Measurements from ENCODE around the gene MERTK. TPM values are rescaled to one million over a fixed set of nuclear protein-coding genes. Genes with fewer than 3 reads are reported as not detected.

Gene MERTK
- total and polyA plus RNA-seq, 10 of the 15 experiments (the other 5 are each of a cell fraction or from before 2014, with no cell fraction given) = 0.13 to 30.6 (median 0.50) TPM

DNA sequence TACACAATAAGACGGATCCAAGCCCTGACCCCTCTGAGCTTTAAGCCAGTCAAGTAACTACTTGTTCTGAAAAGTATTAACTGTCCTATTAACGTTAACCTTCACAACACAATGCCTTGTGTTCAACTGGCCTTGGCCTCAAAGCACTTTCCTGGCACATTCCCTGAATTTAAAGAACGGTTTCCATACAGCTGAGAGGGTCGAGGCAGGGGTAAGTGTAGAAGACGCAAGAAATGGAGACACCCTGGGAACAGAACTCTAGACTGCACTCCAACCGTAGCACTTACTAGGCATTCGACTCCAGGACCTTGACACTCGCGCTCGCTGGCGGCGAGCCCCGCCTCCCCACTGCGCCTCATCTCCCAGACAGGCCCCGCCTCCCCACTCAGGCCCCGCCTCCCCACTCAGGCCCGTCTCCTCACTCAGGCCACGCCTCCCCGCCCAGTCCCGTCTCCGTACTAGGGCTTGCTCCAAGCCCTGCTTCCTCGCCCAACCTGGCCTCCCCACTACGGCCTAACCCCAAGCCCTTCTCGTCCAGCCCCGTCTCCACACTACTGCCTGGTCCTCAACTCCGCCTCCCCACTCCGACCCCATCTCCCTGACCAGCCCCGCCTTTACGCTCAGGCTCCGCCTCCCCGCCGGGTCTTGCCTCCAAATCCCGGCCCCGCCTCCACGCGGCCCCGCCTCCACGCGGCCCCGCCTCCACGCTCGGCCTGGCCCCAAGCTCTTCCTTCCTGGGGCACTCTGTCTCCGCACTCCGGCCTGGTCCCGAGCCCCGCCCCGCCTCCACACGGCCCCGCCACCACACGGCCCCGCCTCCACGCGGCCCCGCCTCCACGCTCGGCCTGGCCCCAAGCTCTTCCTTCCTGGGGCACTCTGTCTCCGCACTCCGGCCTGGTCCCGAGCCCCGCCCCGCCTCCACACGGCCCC, 155.8 kb downstream of the MERTK start:
- Histone ChIP-seq H2AFZ (ENCODE audit: control insufficient read depth, low read depth, low read length) (peak overlapping the region; percentile 98), H3K4me3 (peak overlapping the region; percentile 52; the same call in 1 of the 2 replicates), H3K9me3 (replicated peaks; ENCODE audit: control insufficient read depth, insufficient read depth, low read length) (no peaks in the 10 kb centered on the region), H3K4me1 (ENCODE audit: control insufficient read depth, insufficient read depth, low read length) (peaks cover 5% of the 10 kb centered on the region), H3K27ac (ENCODE audit: control insufficient read depth, insufficient read depth) (peak overlapping the region; percentile 62), H4K20me1 (ENCODE audit: control insufficient read depth, insufficient read depth) (no peaks in the 10 kb centered on the region), H3K4me2 (ENCODE audit: control insufficient read depth, insufficient read depth) (peak overlapping the region; percentile 85), H3K79me2 (ENCODE audit: control insufficient read depth, insufficient read depth, low read length) (peaks cover 29% of the 10 kb centered on the region), H3K27me3 (replicated peaks in 1 of 2; ENCODE audit: control insufficient read depth in 2 of 2, insufficient read depth in 2 of 2, low read length in 1 of 2) (no peaks in the 10 kb centered on the region), H3K36me3 (ENCODE audit: control insufficient read depth in 2 of 2, insufficient read depth in 2 of 2, low read length in 1 of 2) (peaks cover 0 to 5% of the 10 kb centered on the region in 2 experiments; a peak in 1 of 4 replicates), H3K9ac (ENCODE audit: control insufficient read depth, insufficient read depth, low read length) (peak overlapping the region; percentile 54)
- ATAC-seq = peak; percentile 79
- WGBS (ENCODE audit: insufficient coverage, insufficient replicate concordance, low lambda C conversion rate, missing lambda C conversion rate) = 5% methylated on average over 20 of the region's 62 CpGs
- SMC1A ChIA-PET (ENCODE audit: uncharacterized antibody, unreplicated experiment) = interaction anchor here (0.6 to 9.0 kb wide), 3 partner anchors 69 to 165 kb away, joined by 3 to 85 read pairs (median 3); no protein-coding TSS in a partner anchor
- in situ Hi-C loops (cut with MboI) = loop anchor here (5.0 kb wide), 1 partner anchor 167 kb away; no protein-coding TSS in a partner anchor
- CTCF ChIA-PET = interaction anchor here (0.6 to 11.6 kb wide), 3 partner anchors 153 to 167 kb away, joined by 3 to 189 read pairs (median 104); partner anchors contain the start of gene MERTK
- peak; percentile 78 for DNase-seq (ENCODE audit: low read depth, low spot score)
- POLR2A ChIA-PET = interaction anchor here (0.5 to 1.5 kb wide), 10 partner anchors 22 to 531 kb away, joined by 3 to 8 read pairs (median 4); partner anchors contain the start of gene MERTK
- BruUV-seq (replicated peaks) = no TSS peak
- RAD21 ChIA-PET (ENCODE audit: unreplicated experiment) = interaction anchor here (0.6 to 1.6 kb wide), 12 partner anchors 10 to 645 kb away, joined by 3 to 9 read pairs (median 5); partner anchors contain the start of gene ANAPC1
- peak; percentile 93 for FAIRE-seq
- intact Hi-C loops (cut with micrococcal nuclease; ENCODE audit: unreplicated experiment) = loop anchor here (10.0 kb wide), 1 partner anchor 651 kb away; no protein-coding TSS in a partner anchor
- TF ChIP-seq NFXL1 (IDR thresholded peaks at IDR 0.05; ENCODE audit: borderline replicate concordance) (no peak), SIX5 (IDR thresholded peaks at IDR 0.05; ENCODE audit: low read depth, low read length, severe bottlenecking) (no peak), NBN (IDR thresholded peaks at IDR 0.05) (peak; percentile 90; the same call in 1 of the 2 replicates), KDM1A (IDR thresholded peaks at IDR 0.05; ENCODE audit: borderline replicate concordance) (no peak), ASH2L (IDR thresholded peaks at IDR 0.05; ENCODE audit: borderline replicate concordance, low read depth) (no peak), HDGF (IDR thresholded peaks at IDR 0.05) (peak; percentile 100), BCLAF1 (IDR thresholded peaks at IDR 0.05) (no peak)
- TF ChIP-seq, protein P1, sequence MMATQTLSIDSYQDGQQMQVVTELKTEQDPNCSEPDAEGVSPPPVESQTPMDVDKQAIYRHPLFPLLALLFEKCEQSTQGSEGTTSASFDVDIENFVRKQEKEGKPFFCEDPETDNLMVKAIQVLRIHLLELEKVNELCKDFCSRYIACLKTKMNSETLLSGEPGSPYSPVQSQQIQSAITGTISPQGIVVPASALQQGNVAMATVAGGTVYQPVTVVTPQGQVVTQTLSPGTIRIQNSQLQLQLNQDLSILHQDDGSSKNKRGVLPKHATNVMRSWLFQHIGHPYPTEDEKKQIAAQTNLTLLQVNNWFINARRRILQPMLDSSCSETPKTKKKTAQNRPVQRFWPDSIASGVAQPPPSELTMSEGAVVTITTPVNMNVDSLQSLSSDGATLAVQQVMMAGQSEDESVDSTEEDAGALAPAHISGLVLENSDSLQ (IDR thresholded peaks at IDR 0.05) = peak; percentile 74
- TF ChIP-seq, protein P2, sequence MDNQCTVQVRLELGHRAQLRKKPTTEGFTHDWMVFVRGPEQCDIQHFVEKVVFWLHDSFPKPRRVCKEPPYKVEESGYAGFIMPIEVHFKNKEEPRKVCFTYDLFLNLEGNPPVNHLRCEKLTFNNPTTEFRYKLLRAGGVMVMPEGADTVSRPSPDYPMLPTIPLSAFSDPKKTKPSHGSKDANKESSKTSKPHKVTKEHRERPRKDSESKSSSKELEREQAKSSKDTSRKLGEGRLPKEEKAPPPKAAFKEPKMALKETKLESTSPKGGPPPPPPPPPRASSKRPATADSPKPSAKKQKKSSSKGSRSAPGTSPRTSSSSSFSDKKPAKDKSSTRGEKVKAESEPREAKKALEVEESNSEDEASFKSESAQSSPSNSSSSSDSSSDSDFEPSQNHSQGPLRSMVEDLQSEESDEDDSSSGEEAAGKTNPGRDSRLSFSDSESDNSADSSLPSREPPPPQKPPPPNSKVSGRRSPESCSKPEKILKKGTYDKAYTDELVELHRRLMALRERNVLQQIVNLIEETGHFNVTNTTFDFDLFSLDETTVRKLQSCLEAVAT (IDR thresholded peaks at IDR 0.05) = peak; percentile 99
- TF ChIP-seq, protein P3, sequence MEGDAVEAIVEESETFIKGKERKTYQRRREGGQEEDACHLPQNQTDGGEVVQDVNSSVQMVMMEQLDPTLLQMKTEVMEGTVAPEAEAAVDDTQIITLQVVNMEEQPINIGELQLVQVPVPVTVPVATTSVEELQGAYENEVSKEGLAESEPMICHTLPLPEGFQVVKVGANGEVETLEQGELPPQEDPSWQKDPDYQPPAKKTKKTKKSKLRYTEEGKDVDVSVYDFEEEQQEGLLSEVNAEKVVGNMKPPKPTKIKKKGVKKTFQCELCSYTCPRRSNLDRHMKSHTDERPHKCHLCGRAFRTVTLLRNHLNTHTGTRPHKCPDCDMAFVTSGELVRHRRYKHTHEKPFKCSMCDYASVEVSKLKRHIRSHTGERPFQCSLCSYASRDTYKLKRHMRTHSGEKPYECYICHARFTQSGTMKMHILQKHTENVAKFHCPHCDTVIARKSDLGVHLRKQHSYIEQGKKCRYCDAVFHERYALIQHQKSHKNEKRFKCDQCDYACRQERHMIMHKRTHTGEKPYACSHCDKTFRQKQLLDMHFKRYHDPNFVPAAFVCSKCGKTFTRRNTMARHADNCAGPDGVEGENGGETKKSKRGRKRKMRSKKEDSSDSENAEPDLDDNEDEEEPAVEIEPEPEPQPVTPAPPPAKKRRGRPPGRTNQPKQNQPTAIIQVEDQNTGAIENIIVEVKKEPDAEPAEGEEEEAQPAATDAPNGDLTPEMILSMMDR (IDR thresholded peaks at IDR 0.05 in 2 of 3, conservative IDR thresholded peaks at IDR 0.05 in 1 of 3; ENCODE audit: control insufficient read depth in 2 of 3, extremely low read depth in 1 of 3, insufficient read depth in 1 of 3, low read depth in 3 of 3, low read length in 3 of 3) = no peak
- TF ChIP-seq, protein P4, sequence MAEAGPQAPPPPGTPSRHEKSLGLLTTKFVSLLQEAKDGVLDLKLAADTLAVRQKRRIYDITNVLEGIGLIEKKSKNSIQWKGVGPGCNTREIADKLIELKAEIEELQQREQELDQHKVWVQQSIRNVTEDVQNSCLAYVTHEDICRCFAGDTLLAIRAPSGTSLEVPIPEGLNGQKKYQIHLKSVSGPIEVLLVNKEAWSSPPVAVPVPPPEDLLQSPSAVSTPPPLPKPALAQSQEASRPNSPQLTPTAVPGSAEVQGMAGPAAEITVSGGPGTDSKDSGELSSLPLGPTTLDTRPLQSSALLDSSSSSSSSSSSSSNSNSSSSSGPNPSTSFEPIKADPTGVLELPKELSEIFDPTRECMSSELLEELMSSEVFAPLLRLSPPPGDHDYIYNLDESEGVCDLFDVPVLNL (IDR thresholded peaks at IDR 0.05; ENCODE audit: low read depth, low read length) = no peak

Measured in GM12878 (cell line).